Neural cell (in vitro differentiated cells): ENCODE data around the gene PHACTR2. TPM values are rescaled to one million over a fixed set of nuclear protein-coding genes. Genes with fewer than 3 reads are reported as not detected.

Experiments used
- H2AFZ ChIP-seq: fragments of 200-600, 300-800 bp; sonication (generic), shearing (Covaris generic); 2 replicates; pipeline ENCODE4 v1.6.0; 2014; ENCODE audit warnings: low read depth, mild to moderate bottlenecking, antibody characterized with exemption, low read length, moderate library complexity
- H3F3A ChIP-seq: fragments of 200-600 bp; shearing (Covaris generic); 2 replicates; pipeline ENCODE4 v1.6.1; 2016; ENCODE audit warnings: mild to moderate bottlenecking, moderate library complexity, mixed read lengths, antibody characterized with exemption, low read length; ENCODE audit not compliant: insufficient read depth, poor library complexity, severe bottlenecking
- H3K27ac ChIP-seq: fragments of 200-600, 300-800 bp; sonication (generic), shearing (Covaris generic); 2 replicates; pipeline ENCODE4 v1.5.1; 2014; ENCODE audit warnings: mild to moderate bottlenecking, low read length, moderate library complexity
- H3K27me3 ChIP-seq: fragments of 300-800, 200-600 bp; sonication (generic), shearing (Covaris generic); 2 replicates; pipeline ENCODE4 v1.6.0; 2014; ENCODE audit warnings: mild to moderate bottlenecking, low read depth, low read length, moderate library complexity; ENCODE audit not compliant: insufficient read depth
- H3K36me3 ChIP-seq: fragments of 300-800, 200-600 bp; sonication (generic), shearing (Covaris generic); 2 replicates; pipeline ENCODE4 v1.5.1; 2014; ENCODE audit warnings: mild to moderate bottlenecking, antibody characterized with exemption, low read length, moderate library complexity; ENCODE audit not compliant: insufficient read depth
- H3K4me2 ChIP-seq: fragments of 300-800, 200-600 bp; sonication (generic), shearing (Covaris generic); 2 replicates; pipeline ENCODE4 v1.6.0; 2014; ENCODE audit warnings: mild to moderate bottlenecking, low read length
- H3K4me3 ChIP-seq: fragments of 300-800, 200-600 bp; sonication (generic), shearing (Covaris generic); 2 replicates; pipeline ENCODE4 v1.5.1; 2014; ENCODE audit warnings: mild to moderate bottlenecking, low read length, moderate library complexity
- H3K79me2 ChIP-seq: fragments of 200-600 bp; shearing (Covaris generic); replicated peaks from 2 replicates; pipeline ENCODE4 v1.6.0; 2014; ENCODE audit warnings: mild to moderate bottlenecking, low read length, moderate library complexity; ENCODE audit not compliant: insufficient read depth
- H3K9ac ChIP-seq: fragments of 300-800, 200-600 bp; sonication (generic), shearing (Covaris generic); 2 replicates; pipeline ENCODE4 v1.6.1; 2016; ENCODE audit warnings: mild to moderate bottlenecking, low read length, mixed read lengths
- H3K9me2 ChIP-seq: fragments of 200-600 bp; shearing (Covaris generic); 2 replicates; pipeline ENCODE4 v1.6.1; 2016; ENCODE audit warnings: mild to moderate bottlenecking, low read length, mixed read lengths; ENCODE audit not compliant: insufficient read depth
- H3K9me3 ChIP-seq: fragments of 200-600, 300-800 bp; sonication (generic), shearing (Covaris generic); 2 replicates; pipeline ENCODE4 v1.6.1; 2016; ENCODE audit warnings: mild to moderate bottlenecking, mixed run types, low read length, moderate library complexity, mixed read lengths
- H4K20me1 ChIP-seq: fragments of 200-600 bp; shearing (Covaris generic); 2 replicates; pipeline ENCODE4 v1.6.1; 2016; ENCODE audit warnings: mild to moderate bottlenecking, mixed run types; ENCODE audit not compliant: insufficient read depth
- EP300 ChIP-seq: fragments of 450-650 bp; conservative IDR thresholded peaks from 2 replicates; pipeline ENCODE4 v1.6.1; 2014; ENCODE audit warnings: antibody characterized with exemption, mild to moderate bottlenecking, moderate library complexity; ENCODE audit not compliant: poor library complexity, severe bottlenecking
- EZH2 ChIP-seq: fragments of 200-600, 300-800 bp; shearing (Covaris generic), sonication (generic); IDR thresholded peaks from 2 replicates; pipeline ENCODE4 v1.6.1; 2014; ENCODE audit warnings: antibody characterized with exemption, low read length, borderline replicate concordance, mild to moderate bottlenecking; ENCODE audit not compliant: insufficient read depth, poor library complexity, severe bottlenecking
- MXI1 ChIP-seq: fragments of 450-650 bp; conservative IDR thresholded peaks from 2 replicates; pipeline ENCODE4 v1.6.1; 2014; ENCODE audit warnings: antibody characterized with exemption, mild to moderate bottlenecking; ENCODE audit not compliant: poor library complexity, severe bottlenecking
- POLR2AphosphoS5 ChIP-seq: IDR thresholded peaks from 2 replicates; pipeline ENCODE4 v1.6.1; 2012
- RAD21 ChIP-seq: fragments of 450-650 bp; conservative IDR thresholded peaks from 2 replicates; pipeline ENCODE4 v1.6.1; 2014; ENCODE audit warnings: antibody characterized with exemption, mild to moderate bottlenecking, moderate library complexity
- SMC3 ChIP-seq: fragments of 450-650 bp; conservative IDR thresholded peaks from 2 replicates; pipeline ENCODE4 v1.6.1; 2014; ENCODE audit warnings: antibody characterized with exemption, mild to moderate bottlenecking, moderate library complexity; ENCODE audit not compliant: poor library complexity
- TAF1 ChIP-seq: IDR thresholded peaks from 2 replicates; pipeline ENCODE4 v1.6.1; 2012; ENCODE audit warnings: low read depth
- polyA plus RNA-seq: library from polyadenylated mRNA; depleted of rRNA; stranded (reverse); fragments of >200 nt; gene quantifications from 2 replicates; pipeline ENCODE4 v1.2.3, GENCODE V29; 2014
- TF ChIP-seq, protein P1 (sequence below): fragments of 450-650 bp; IDR thresholded peaks from 2 replicates; pipeline ENCODE4 v1.5.1; 2014; ENCODE audit warnings: antibody characterized with exemption, mild to moderate bottlenecking, moderate library complexity; ENCODE audit not compliant: poor library complexity, severe bottlenecking
- TF ChIP-seq, protein P2 (sequence below): IDR thresholded peaks from 2 replicates; pipeline ENCODE4 v1.6.1; 2012; ENCODE audit warnings: borderline replicate concordance

PHACTR2 gene
- polyA plus RNA-seq, 1 donor from 2014 or later, result 2.8 TPM

DNA sequence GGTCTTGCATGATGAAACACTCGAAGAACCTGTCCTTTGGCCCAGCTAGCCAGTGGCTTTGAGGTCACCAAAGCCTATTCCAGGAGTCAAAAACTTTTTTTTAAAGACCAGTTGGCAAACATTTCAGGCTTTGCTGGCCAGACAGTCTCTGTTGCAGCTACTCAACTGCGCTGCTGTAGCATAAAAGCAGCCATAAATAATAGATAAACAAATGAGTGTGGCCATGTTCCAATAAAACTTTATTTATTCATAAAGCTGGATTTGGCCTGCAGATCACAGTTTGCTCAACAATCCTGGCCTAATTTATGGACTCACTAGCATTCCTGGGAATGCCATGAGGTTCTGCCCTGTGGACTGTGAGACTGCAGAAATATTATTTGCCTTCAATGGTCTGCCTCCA, 96.6 kb downstream of the PHACTR2 start:
- no peak for TF ChIP-seq EZH2
- TF ChIP-seq POLR2AphosphoS5, result no peak
- Histone ChIP-seq H4K20me1 (no peaks in the 10 kb centered on the region), H3K4me2 (no peak overlapping the region), H3K27ac (no peak overlapping the region), H3K27me3 (no peaks in the 10 kb centered on the region), H3K4me3 (no peak overlapping the region), H3F3A (no peaks in the 10 kb centered on the region), H3K9me2 (no peaks in the 10 kb centered on the region), H3K9me3 (no peaks in the 10 kb centered on the region), H3K9ac (no peak overlapping the region), H3K36me3 (no peaks in the 10 kb centered on the region), H2AFZ (no peak overlapping the region), H3K79me2 (no peaks in the 10 kb centered on the region)

DNA sequence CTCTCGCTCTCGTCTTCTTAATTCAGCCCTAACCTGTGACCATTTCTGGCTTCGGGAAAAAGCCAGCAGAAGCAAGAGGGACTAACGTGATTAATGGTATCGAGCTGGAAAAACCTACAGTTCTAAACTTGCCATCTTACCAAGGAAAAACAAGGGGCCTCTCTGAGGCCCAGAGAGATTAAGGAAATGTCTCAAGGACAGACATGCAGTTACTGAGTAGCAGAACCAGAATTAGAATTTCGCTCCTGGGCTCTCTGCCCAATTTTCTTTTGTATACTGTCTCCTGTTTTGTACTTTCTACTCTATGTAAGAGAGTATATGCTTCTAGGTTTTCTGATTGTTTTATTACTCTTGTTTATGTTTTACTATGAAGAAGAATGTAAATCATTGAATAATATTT, 97.6 kb downstream of the PHACTR2 start:
- Histone ChIP-seq H3K9me3 (no peaks in the 10 kb centered on the region), H3F3A (no peaks in the 10 kb centered on the region), H3K9ac (no peak overlapping the region), H4K20me1 (no peaks in the 10 kb centered on the region), H3K79me2 (no peaks in the 10 kb centered on the region), H3K27me3 (no peaks in the 10 kb centered on the region), H3K4me3 (no peak overlapping the region), H3K9me2 (no peaks in the 10 kb centered on the region), H2AFZ (no peak overlapping the region), H3K27ac (no peak overlapping the region), H3K36me3 (no peaks in the 10 kb centered on the region), H3K4me2 (no peak overlapping the region)
- no peak for TF ChIP-seq MXI1
- TF ChIP-seq, protein P1, sequence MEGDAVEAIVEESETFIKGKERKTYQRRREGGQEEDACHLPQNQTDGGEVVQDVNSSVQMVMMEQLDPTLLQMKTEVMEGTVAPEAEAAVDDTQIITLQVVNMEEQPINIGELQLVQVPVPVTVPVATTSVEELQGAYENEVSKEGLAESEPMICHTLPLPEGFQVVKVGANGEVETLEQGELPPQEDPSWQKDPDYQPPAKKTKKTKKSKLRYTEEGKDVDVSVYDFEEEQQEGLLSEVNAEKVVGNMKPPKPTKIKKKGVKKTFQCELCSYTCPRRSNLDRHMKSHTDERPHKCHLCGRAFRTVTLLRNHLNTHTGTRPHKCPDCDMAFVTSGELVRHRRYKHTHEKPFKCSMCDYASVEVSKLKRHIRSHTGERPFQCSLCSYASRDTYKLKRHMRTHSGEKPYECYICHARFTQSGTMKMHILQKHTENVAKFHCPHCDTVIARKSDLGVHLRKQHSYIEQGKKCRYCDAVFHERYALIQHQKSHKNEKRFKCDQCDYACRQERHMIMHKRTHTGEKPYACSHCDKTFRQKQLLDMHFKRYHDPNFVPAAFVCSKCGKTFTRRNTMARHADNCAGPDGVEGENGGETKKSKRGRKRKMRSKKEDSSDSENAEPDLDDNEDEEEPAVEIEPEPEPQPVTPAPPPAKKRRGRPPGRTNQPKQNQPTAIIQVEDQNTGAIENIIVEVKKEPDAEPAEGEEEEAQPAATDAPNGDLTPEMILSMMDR, result no peak
- TF ChIP-seq POLR2AphosphoS5, result no peak
- TF ChIP-seq EZH2, result no peak
- no peak for TF ChIP-seq TAF1
- TF ChIP-seq RAD21, result no peak
- no peak for TF ChIP-seq SMC3
- TF ChIP-seq EP300, result no peak
- TF ChIP-seq, protein P2, sequence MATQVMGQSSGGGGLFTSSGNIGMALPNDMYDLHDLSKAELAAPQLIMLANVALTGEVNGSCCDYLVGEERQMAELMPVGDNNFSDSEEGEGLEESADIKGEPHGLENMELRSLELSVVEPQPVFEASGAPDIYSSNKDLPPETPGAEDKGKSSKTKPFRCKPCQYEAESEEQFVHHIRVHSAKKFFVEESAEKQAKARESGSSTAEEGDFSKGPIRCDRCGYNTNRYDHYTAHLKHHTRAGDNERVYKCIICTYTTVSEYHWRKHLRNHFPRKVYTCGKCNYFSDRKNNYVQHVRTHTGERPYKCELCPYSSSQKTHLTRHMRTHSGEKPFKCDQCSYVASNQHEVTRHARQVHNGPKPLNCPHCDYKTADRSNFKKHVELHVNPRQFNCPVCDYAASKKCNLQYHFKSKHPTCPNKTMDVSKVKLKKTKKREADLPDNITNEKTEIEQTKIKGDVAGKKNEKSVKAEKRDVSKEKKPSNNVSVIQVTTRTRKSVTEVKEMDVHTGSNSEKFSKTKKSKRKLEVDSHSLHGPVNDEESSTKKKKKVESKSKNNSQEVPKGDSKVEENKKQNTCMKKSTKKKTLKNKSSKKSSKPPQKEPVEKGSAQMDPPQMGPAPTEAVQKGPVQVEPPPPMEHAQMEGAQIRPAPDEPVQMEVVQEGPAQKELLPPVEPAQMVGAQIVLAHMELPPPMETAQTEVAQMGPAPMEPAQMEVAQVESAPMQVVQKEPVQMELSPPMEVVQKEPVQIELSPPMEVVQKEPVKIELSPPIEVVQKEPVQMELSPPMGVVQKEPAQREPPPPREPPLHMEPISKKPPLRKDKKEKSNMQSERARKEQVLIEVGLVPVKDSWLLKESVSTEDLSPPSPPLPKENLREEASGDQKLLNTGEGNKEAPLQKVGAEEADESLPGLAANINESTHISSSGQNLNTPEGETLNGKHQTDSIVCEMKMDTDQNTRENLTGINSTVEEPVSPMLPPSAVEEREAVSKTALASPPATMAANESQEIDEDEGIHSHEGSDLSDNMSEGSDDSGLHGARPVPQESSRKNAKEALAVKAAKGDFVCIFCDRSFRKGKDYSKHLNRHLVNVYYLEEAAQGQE, result no peak

DNA sequence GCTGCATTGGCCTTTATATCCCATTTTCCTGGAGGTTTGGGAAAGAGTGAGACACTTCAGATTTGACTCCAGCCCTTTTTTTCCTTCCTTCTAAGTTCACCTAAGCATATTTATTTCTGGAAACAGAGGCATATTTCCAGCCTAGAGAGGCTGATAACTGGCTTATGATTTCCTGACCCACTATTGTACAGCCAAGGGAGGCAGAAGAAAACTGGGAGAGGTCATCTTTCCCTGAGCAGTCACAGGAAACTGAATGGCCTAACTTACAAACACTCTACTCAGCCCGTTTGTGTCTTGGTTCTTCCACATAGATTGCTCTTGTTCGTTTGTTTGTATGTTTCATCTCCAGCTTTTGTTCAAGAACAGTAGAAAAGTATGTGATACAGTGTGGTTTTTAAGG, 101.2 kb downstream of the PHACTR2 start:
- TF ChIP-seq SMC3, result no peak
- no peak for TF ChIP-seq EZH2
- TF ChIP-seq, protein P2, result no peak
- TF ChIP-seq POLR2AphosphoS5, result no peak
- no peak for TF ChIP-seq RAD21
- no peak for TF ChIP-seq TAF1
- no peak for TF ChIP-seq EP300
- TF ChIP-seq, protein P1, result no peak
- TF ChIP-seq MXI1, result no peak
- Histone ChIP-seq H3K36me3 (no peaks in the 10 kb centered on the region), H3K27me3 (no peaks in the 10 kb centered on the region), H3K9ac (no peak overlapping the region), H3K27ac (no peak overlapping the region), H3K79me2 (no peaks in the 10 kb centered on the region), H3K4me3 (no peak overlapping the region), H2AFZ (no peak overlapping the region), H3K4me2 (no peak overlapping the region), H4K20me1 (no peaks in the 10 kb centered on the region), H3K9me3 (no peaks in the 10 kb centered on the region), H3K9me2 (no peaks in the 10 kb centered on the region), H3F3A (no peaks in the 10 kb centered on the region)
